HEK293 (cell line): ENCODE data around the gene NID2.

Experiments used
- CTCF ChIA-PET: fragments of 350-600 bp; formaldehyde crosslinking; extraction: SDS; loops from one replicate; lab custom pipeline; 2021; ENCODE audit warnings: antibody characterized with exemption; lab: Yijun Ruan, JAX
- POLR2A ChIA-PET: fragments of 300-600 bp; formaldehyde crosslinking; extraction: SDS; loops from one replicate; lab custom pipeline; 2020; ENCODE audit warnings: antibody characterized with exemption, inconsistent platforms; lab: Yijun Ruan, JAX
- H3K27ac ChIP-seq: fragments of 200-500 bp; sonication (Bioruptor generic); 2 replicates; pipeline ENCODE4 v1.5.1; 2014; ENCODE audit warnings: low read depth, low read length, control low read depth, inconsistent platforms; ENCODE audit errors: extremely low read depth
- H3K36me3 ChIP-seq, 2 experiments: fragments of 200-500 bp in 1 of 2; sonication (Bioruptor generic) in 1 of 2; 1 replicate in 1 of 2; 2 replicates in 1 of 2; pipeline ENCODE4 v1.5.1; 2014 to 2017; ENCODE audit warnings: inconsistent platforms in 2 of 2, low read length in 2 of 2; ENCODE audit not compliant: control insufficient read depth in 2 of 2, insufficient read depth in 1 of 2
- H3K4me1 ChIP-seq: fragments of 200-500 bp; sonication (Bioruptor generic); 2 replicates; pipeline ENCODE4 v1.5.1; 2014; ENCODE audit warnings: mild to moderate bottlenecking, low read length, inconsistent platforms; ENCODE audit not compliant: control insufficient read depth, insufficient read depth
- H3K4me3 ChIP-seq: 2 replicates; pipeline ENCODE4 v1.5.1; 2011; ENCODE audit warnings: low read depth, mild to moderate bottlenecking, control low read depth, low read length, moderate library complexity
- H3K9me3 ChIP-seq: fragments of 200-500 bp; sonication (Bioruptor generic); 2 replicates; pipeline ENCODE4 v1.5.1; 2014; ENCODE audit warnings: low read depth, low read length, inconsistent platforms; ENCODE audit not compliant: control insufficient read depth, insufficient read depth
- BCL11A ChIP-seq: fragments of 450-650 bp; formaldehyde crosslinking; IDR thresholded peaks from 2 replicates; pipeline ENCODE4 v1.5.1; 2016; ENCODE audit warnings: low read depth, missing biosample characterization, missing genetic modification characterization
- FEZF1 ChIP-seq: fragments of 450-650 bp; formaldehyde crosslinking; IDR thresholded peaks from 2 replicates; pipeline ENCODE4 v1.5.1; 2016; ENCODE audit warnings: missing biosample characterization, missing genetic modification characterization
- GLIS1 ChIP-seq: fragments of 450-650 bp; formaldehyde crosslinking; IDR thresholded peaks from 2 replicates; pipeline ENCODE4 v1.5.1; 2016; ENCODE audit warnings: missing biosample characterization, missing genetic modification characterization
- IKZF3 ChIP-seq: fragments of 450-650 bp; IDR thresholded peaks from 2 replicates; pipeline ENCODE4 v1.5.0; 2018; ENCODE audit warnings: missing biosample characterization, mild to moderate bottlenecking, missing genetic modification characterization, moderate library complexity
- PRDM2 ChIP-seq: fragments of 450-650 bp; formaldehyde crosslinking; IDR thresholded peaks from 2 replicates; pipeline ENCODE4 v1.5.1; 2016; ENCODE audit warnings: missing biosample characterization, missing genetic modification characterization, borderline replicate concordance
- PRDM6 ChIP-seq: fragments of 450-650 bp; formaldehyde crosslinking; IDR thresholded peaks from 2 replicates; pipeline ENCODE4 v1.5.1; 2017; ENCODE audit warnings: missing biosample characterization, missing genetic modification characterization
- ZBTB10 ChIP-seq: fragments of 450-650 bp; formaldehyde crosslinking; IDR thresholded peaks from 2 replicates; pipeline ENCODE4 v1.5.1; 2016; ENCODE audit warnings: missing biosample characterization, missing genetic modification characterization
- ZBTB20 ChIP-seq: fragments of 450-650 bp; formaldehyde crosslinking; IDR thresholded peaks from 2 replicates; pipeline ENCODE4 v1.5.1; 2016; ENCODE audit warnings: missing biosample characterization, missing genetic modification characterization
- ZBTB7A ChIP-seq: fragments of 450-650 bp; formaldehyde crosslinking; IDR thresholded peaks from 2 replicates; pipeline ENCODE4 v1.5.1; 2016; ENCODE audit warnings: low read depth, missing biosample characterization, missing genetic modification characterization
- ZFP69B ChIP-seq: fragments of 450-650 bp; formaldehyde crosslinking; IDR thresholded peaks from 2 replicates; pipeline ENCODE4 v1.5.1; 2016; ENCODE audit warnings: missing biosample characterization, missing genetic modification characterization
- ZNF184 ChIP-seq: fragments of 450-650 bp; IDR thresholded peaks from 2 replicates; pipeline ENCODE4 v1.5.1; 2018; ENCODE audit warnings: missing biosample characterization, mild to moderate bottlenecking, missing genetic modification characterization
- ZNF2 ChIP-seq: fragments of 450-650 bp; formaldehyde crosslinking; IDR thresholded peaks from 2 replicates; pipeline ENCODE4 v1.5.1; 2016; ENCODE audit warnings: missing biosample characterization, missing genetic modification characterization
- ZNF239 ChIP-seq: fragments of 450-650 bp; formaldehyde crosslinking; IDR thresholded peaks from 2 replicates; pipeline ENCODE4 v1.5.1; 2016; ENCODE audit warnings: missing biosample characterization, missing genetic modification characterization
- ZNF24 ChIP-seq: fragments of 450-650 bp; formaldehyde crosslinking; IDR thresholded peaks from 2 replicates; pipeline ENCODE4 v1.5.1; 2016; ENCODE audit warnings: missing biosample characterization, missing genetic modification characterization
- ZNF274 ChIP-seq, 2 experiments: fragments of 200-500 bp in 1 of 2; fragments of 450-650 bp in 1 of 2; sonication (Bioruptor generic) in 1 of 2; formaldehyde crosslinking in 1 of 2; IDR thresholded peaks; 2 replicates each; pipeline versions ENCODE4 v1.5.1 to v1.6.1; 2014 to 2016; ENCODE audit warnings: borderline replicate concordance in 1 of 2, inconsistent platforms in 1 of 2, low read length in 1 of 2, missing biosample characterization in 1 of 2, missing genetic modification characterization in 1 of 2
- ZNF302 ChIP-seq: fragments of 450-650 bp; formaldehyde crosslinking; IDR thresholded peaks from 2 replicates; pipeline ENCODE4 v1.5.1; 2016; ENCODE audit warnings: missing biosample characterization, missing genetic modification characterization, low read depth
- ZNF449 ChIP-seq: fragments of 450-650 bp; formaldehyde crosslinking; IDR thresholded peaks from 2 replicates; pipeline ENCODE4 v1.5.1; 2017; ENCODE audit warnings: missing biosample characterization, mild to moderate bottlenecking, missing genetic modification characterization, moderate library complexity
- ZNF488 ChIP-seq: fragments of 450-650 bp; formaldehyde crosslinking; IDR thresholded peaks from 2 replicates; pipeline ENCODE4 v1.5.1; 2016; ENCODE audit warnings: missing biosample characterization, missing genetic modification characterization
- ZNF510 ChIP-seq: fragments of 450-650 bp; formaldehyde crosslinking; IDR thresholded peaks from 2 replicates; pipeline ENCODE4 v1.5.1; 2018; ENCODE audit warnings: mild to moderate bottlenecking, missing genetic modification characterization, missing biosample characterization; ENCODE audit not compliant: insufficient replicate concordance
- ZNF544 ChIP-seq: fragments of 450-650 bp; formaldehyde crosslinking; IDR thresholded peaks from 2 replicates; pipeline ENCODE4 v1.5.0; 2017; ENCODE audit warnings: missing biosample characterization, missing genetic modification characterization
- ZNF76 ChIP-seq: fragments of 450-650 bp; formaldehyde crosslinking; IDR thresholded peaks from 2 replicates; pipeline ENCODE4; 2016; ENCODE audit warnings: low read depth, missing biosample characterization, missing genetic modification characterization, borderline replicate concordance

NID2 gene

GRCh38 chr14:52026901-52027300 is 42.0 kb downstream of the NID2 start (continued):
- no peak for TF ChIP-seq ZNF449 (tag by site-specific recombination)
- TF ChIP-seq IKZF3 (tag by site-specific recombination) = no peak
- no peak for TF ChIP-seq ZFP69B (tag by site-specific recombination)
- TF ChIP-seq ZNF76 (tag by site-specific recombination) = no peak
- no peak for TF ChIP-seq ZNF510
- no peak for TF ChIP-seq PRDM2 (tag by site-specific recombination)
- no peak for TF ChIP-seq ZNF2
- no peak for TF ChIP-seq ZNF302 (tag by site-specific recombination)

GRCh38 chr14:52026017-52026660 is 42.7 kb downstream of the NID2 start:
- H3K9me3 ChIP-seq = no peaks in the 10 kb centered on the region
- POLR2A ChIA-PET = no interaction called here
- no peak for TF ChIP-seq ZNF239 (tag by site-specific recombination)
- no peak for TF ChIP-seq ZBTB10 (tag by site-specific recombination)
- no peak for TF ChIP-seq ZNF488 (tag by site-specific recombination)
- TF ChIP-seq PRDM6 = no peak
- no peak for TF ChIP-seq ZNF274 (IDR thresholded peaks at IDR 0.05; ENCODE audit: low read length)
- TF ChIP-seq ZNF274 (tag by site-specific recombination; IDR thresholded peaks at IDR 0.05; ENCODE audit: borderline replicate concordance) = no peak
- TF ChIP-seq ZBTB7A (tag by site-specific recombination) = no peak
- no peak for TF ChIP-seq ZBTB20
- TF ChIP-seq ZNF24 (tag by site-specific recombination) = no peak
- no peak for TF ChIP-seq BCL11A (tag by site-specific recombination)
- no peak for TF ChIP-seq GLIS1 (tag by site-specific recombination)
- TF ChIP-seq ZNF184 (tag by site-specific recombination) = no peak
- TF ChIP-seq ZNF544 (tag by site-specific recombination) = no peak
- no peak for TF ChIP-seq FEZF1 (tag by site-specific recombination)
- TF ChIP-seq, all 188 proteins: peak for 0
- Histone ChIP-seq H3K4me3 (no peak overlapping the region), H3K36me3 (no peaks in the 10 kb centered on the region; a peak in 1 of 3 replicates), H3K27ac (no peak overlapping the region), H3K4me1 (no peaks in the 10 kb centered on the region)
- CTCF ChIA-PET = interaction anchor here (1.4 kb wide), 1 partner anchor 17 kb away, joined by 4 read pairs; no protein-coding TSS in a partner anchor
